ENCODE measurements around the gene ZNF775. TPM values are rescaled to one million over a fixed set of nuclear protein-coding genes. Genes with fewer than 3 reads are reported as not detected.

The ZNF775 gene
- total RNA-seq, 1 donor from 2014 or later: 8.0 TPM

GRCh38 chr7:150377196-150377595, 1.9 kb upstream of the ZNF775 start:
- Mint-ChIP-seq H3K27ac (peak overlapping the region; percentile 88), H3K9me3 (no peaks in the 10 kb centered on the region), H3K4me3 (peak overlapping the region; percentile 81), H3K4me1 (peaks cover 81% of the 10 kb centered on the region), H3K36me3 (ENCODE audit: low read depth) (peaks cover 29% of the 10 kb centered on the region), H3K27me3 (no peaks in the 10 kb centered on the region)
- intact Hi-C loops (cut with micrococcal nuclease): loop anchor here (5.0 kb wide), 2 partner anchors 605 to 650 kb away; partner anchors contain the start of genes ABCB8 and ZNF467
- ChIA-PET CTCF (interaction anchor here (1.3 to 2.1 kb wide), 5 partner anchors 8 to 32 kb away, joined by 4 to 9 read pairs (median 5); partner anchors contain the start of gene REPIN1), POLR2A (interaction anchor here (1.3 to 4.8 kb wide), 8 partner anchors 10 to 60 kb away, joined by 3 to 261 read pairs (median 8); partner anchors contain the start of genes ACTR3C, LRRC61 and REPIN1)
- ATAC-seq (ENCODE audit: low read depth): no peak
- DNase-seq: no peak
- no peak for TF ChIP-seq CTCF (IDR thresholded peaks at IDR 0.05)

- ATAC-seq (ENCODE audit: low read depth) (no peak), DNase-seq (no peak)
- Mint-ChIP-seq H3K27me3 (no peaks in the 10 kb centered on the region), H3K36me3 (ENCODE audit: low read depth) (peaks cover 25% of the 10 kb centered on the region), H3K4me1 (peaks cover 84% of the 10 kb centered on the region), H3K4me3 (peak overlapping the region; percentile 81), H3K9me3 (no peaks in the 10 kb centered on the region), H3K27ac (peak overlapping the region; percentile 88)
- TF ChIP-seq CTCF (IDR thresholded peaks at IDR 0.05): no peak
- intact Hi-C loops (cut with micrococcal nuclease): loop anchor here (2.0 to 5.0 kb wide), 4 partner anchors 13 to 705 kb away; partner anchors contain the start of genes ABCB8, TMUB1 and ZNF467
- ChIA-PET CTCF (interaction anchor here (0.8 to 2.1 kb wide), 8 partner anchors 8 to 32 kb away, joined by 3 to 9 read pairs (median 4); partner anchors contain the start of gene REPIN1), POLR2A (interaction anchor here (0.9 to 4.8 kb wide), 9 partner anchors 10 to 60 kb away, joined by 3 to 261 read pairs (median 7); partner anchors contain the start of genes ACTR3C, LRRC61 and REPIN1)
Observed at GRCh38 chr7:150377635-150378034, 1.5 kb upstream of the ZNF775 start.

- peak overlapping the region; percentile 81 for H3K4me3 Mint-ChIP-seq
- ChIA-PET CTCF (interaction anchor here (0.8 to 2.1 kb wide), 8 partner anchors 9 to 31 kb away, joined by 3 to 9 read pairs (median 4); partner anchors contain the start of gene REPIN1), POLR2A (interaction anchor here (0.6 to 4.8 kb wide), 11 partner anchors 11 to 1464 kb away, joined by 3 to 261 read pairs (median 6); partner anchors contain the start of genes ACTR3C, LRRC61 and REPIN1)
- intact Hi-C loops (cut with micrococcal nuclease): loop anchor here (2.0 to 5.0 kb wide), 4 partner anchors 13 to 705 kb away; partner anchors contain the start of genes ABCB8, TMUB1 and ZNF467
- H3K9me3 Mint-ChIP-seq: no peaks in the 10 kb centered on the region
- H3K27me3 Mint-ChIP-seq: no peaks in the 10 kb centered on the region
- peak overlapping the region; percentile 88 for H3K27ac Mint-ChIP-seq
- no peak for DNase-seq
- H3K36me3 Mint-ChIP-seq (ENCODE audit: low read depth): peaks cover 18% of the 10 kb centered on the region
- peaks cover 84% of the 10 kb centered on the region for H3K4me1 Mint-ChIP-seq
- ATAC-seq (ENCODE audit: low read depth): no peak
- no peak for TF ChIP-seq CTCF (IDR thresholded peaks at IDR 0.05)
Observed at GRCh38 chr7:150378115-150378852, 846 bp upstream of the ZNF775 start.

- CTCF ChIA-PET: interaction anchor here (0.9 kb wide), 1 partner anchor 26 kb away, joined by 3 read pairs; a partner anchor contains a TSS
- Mint-ChIP-seq H3K4me3 (peak overlapping the region; percentile 90), H3K4me1 (peaks cover 73% of the 10 kb centered on the region), H3K27ac (peak overlapping the region; percentile 88), H3K27me3 (no peaks in the 10 kb centered on the region), H3K9me3 (no peaks in the 10 kb centered on the region), H3K36me3 (ENCODE audit: low read depth) (peaks cover 5% of the 10 kb centered on the region)
- ATAC-seq (ENCODE audit: low read depth): no peak
- intact Hi-C loops (cut with micrococcal nuclease): loop anchor here (1.0 to 5.0 kb wide), 10 partner anchors 10 to 703 kb away; partner anchors contain the start of genes ABCB8, ACTR3C, LRRC61 and TMUB1
- TF ChIP-seq CTCF (IDR thresholded peaks at IDR 0.05): no peak
- POLR2A ChIA-PET: interaction anchor here (0.5 to 4.8 kb wide), 6 partner anchors 12 to 60 kb away, joined by 3 to 261 read pairs (median 4); partner anchors contain the start of genes ACTR3C, LRRC61 and REPIN1
- peak; percentile 32 for DNase-seq
Observed at GRCh38 chr7:150379441-150380379, 580 bp downstream of the ZNF775 start.

All from activated B cell treated with CpG ODN at 0.5 μM for 24 hours (primary cell).